ENCODE data around the gene MON2. TPM values are rescaled to one million over a fixed set of nuclear protein-coding genes. Genes with fewer than 3 reads are reported as not detected.

Gene MON2
- total RNA-seq, 1 donor from 2014 or later, result 62.3 TPM

- TF ChIP-seq EZH2phosphoT487 (IDR thresholded peaks at IDR 0.05) (no peak), EZH2 (IDR thresholded peaks at IDR 0.05) (no peak), CTCF (IDR thresholded peaks at IDR 0.05) (no peak)
- Histone ChIP-seq H3F3A (ENCODE audit: low read depth) (peaks cover 5% of the 10 kb centered on the region), H3K36me3 (peaks cover 13% of the 10 kb centered on the region), H3K4me2 (no peak overlapping the region), H3K9ac (no peak overlapping the region), H3K4me1 (no peaks in the 10 kb centered on the region), H3K4me3 (no peak overlapping the region), H3K9me3 (ENCODE audit: low read depth) (no peaks in the 10 kb centered on the region), H2AFZ (replicated peaks) (no peak overlapping the region), H3K79me2 (ENCODE audit: low read depth) (no peaks in the 10 kb centered on the region), H4K20me1 (ENCODE audit: low read depth) (no peaks in the 10 kb centered on the region), H3K27me3 (no peaks in the 10 kb centered on the region), H3K27ac (no peak overlapping the region)
- no peaks in the 10 kb centered on the region for H3K4me1 Mint-ChIP-seq
- H3K27me3 Mint-ChIP-seq (ENCODE audit: insufficient read depth, low read depth), result no peaks in the 10 kb centered on the region
- H3K4me3 Mint-ChIP-seq, result no peak overlapping the region
- peaks cover 8% of the 10 kb centered on the region for H3K36me3 Mint-ChIP-seq
- DNase-seq (ENCODE audit: low spot score), result no peak
- H3K9me3 Mint-ChIP-seq, result no peaks in the 10 kb centered on the region
- no peak overlapping the region for H3K27ac Mint-ChIP-seq
Measured at GRCh38 chr12:62540354-62540753, 73.7 kb downstream of the MON2 start.

GRCh38 chr12:62542814-62543213 is 76.2 kb downstream of the MON2 start:
- H4K20me1 ChIP-seq (ENCODE audit: low read depth), result no peaks in the 10 kb centered on the region
- no peak overlapping the region for H3K27ac ChIP-seq
- H3K4me3 Mint-ChIP-seq, result no peak overlapping the region
- H3K4me2 ChIP-seq, result no peak overlapping the region
- no peak overlapping the region for H3K27ac Mint-ChIP-seq
- peaks cover 5% of the 10 kb centered on the region for H3K36me3 Mint-ChIP-seq
- no peak for TF ChIP-seq CTCF (IDR thresholded peaks at IDR 0.05)
- no peak for TF ChIP-seq EZH2phosphoT487 (IDR thresholded peaks at IDR 0.05)
- no peak for TF ChIP-seq EZH2 (IDR thresholded peaks at IDR 0.05)
- no peak overlapping the region for H3K4me3 ChIP-seq
- H3K4me1 ChIP-seq, result no peaks in the 10 kb centered on the region
- H2AFZ ChIP-seq (replicated peaks), result no peak overlapping the region
- no peaks in the 10 kb centered on the region for H3K9me3 ChIP-seq (ENCODE audit: low read depth)
- no peaks in the 10 kb centered on the region for H3K4me1 Mint-ChIP-seq
- no peaks in the 10 kb centered on the region for H3F3A ChIP-seq (ENCODE audit: low read depth)
- no peaks in the 10 kb centered on the region for H3K27me3 ChIP-seq
- no peaks in the 10 kb centered on the region for H3K79me2 ChIP-seq (ENCODE audit: low read depth)
- H3K9me3 Mint-ChIP-seq, result no peaks in the 10 kb centered on the region
- peaks cover 10% of the 10 kb centered on the region for H3K36me3 ChIP-seq
- H3K27me3 Mint-ChIP-seq (ENCODE audit: insufficient read depth, low read depth), result no peaks in the 10 kb centered on the region
- no peak for DNase-seq (ENCODE audit: low spot score)
- no peak overlapping the region for H3K9ac ChIP-seq

- Histone ChIP-seq H2AFZ (replicated peaks) (no peak overlapping the region), H3F3A (ENCODE audit: low read depth) (no peaks in the 10 kb centered on the region), H3K9ac (no peak overlapping the region), H3K4me2 (no peak overlapping the region), H3K27me3 (no peaks in the 10 kb centered on the region), H3K9me3 (ENCODE audit: low read depth) (no peaks in the 10 kb centered on the region), H4K20me1 (ENCODE audit: low read depth) (no peaks in the 10 kb centered on the region), H3K4me3 (no peak overlapping the region), H3K79me2 (ENCODE audit: low read depth) (no peaks in the 10 kb centered on the region), H3K27ac (no peak overlapping the region), H3K4me1 (no peaks in the 10 kb centered on the region), H3K36me3 (peaks cover 7% of the 10 kb centered on the region)
- Mint-ChIP-seq H3K4me1 (no peaks in the 10 kb centered on the region), H3K36me3 (peaks cover 9% of the 10 kb centered on the region), H3K4me3 (no peak overlapping the region), H3K27me3 (ENCODE audit: insufficient read depth, low read depth) (no peaks in the 10 kb centered on the region), H3K9me3 (no peaks in the 10 kb centered on the region), H3K27ac (no peak overlapping the region)
- DNase-seq (ENCODE audit: low spot score), result no peak
- TF ChIP-seq EZH2phosphoT487 (IDR thresholded peaks at IDR 0.05), result no peak
Measured at GRCh38 chr12:62543324-62543723, 76.7 kb downstream of the MON2 start.

GRCh38 chr12:62543741-62544140 is 77.1 kb downstream of the MON2 start:
- DNase-seq (ENCODE audit: low spot score), result no peak
- H4K20me1 ChIP-seq (ENCODE audit: low read depth), result no peaks in the 10 kb centered on the region
- no peak overlapping the region for H3K27ac Mint-ChIP-seq
- H3K4me2 ChIP-seq, result no peak overlapping the region
- no peaks in the 10 kb centered on the region for H3K79me2 ChIP-seq (ENCODE audit: low read depth)
- H3K4me3 Mint-ChIP-seq, result no peak overlapping the region
- no peaks in the 10 kb centered on the region for H3K4me1 ChIP-seq
- no peaks in the 10 kb centered on the region for H3K9me3 Mint-ChIP-seq
- H3K36me3 ChIP-seq, result peaks cover 3% of the 10 kb centered on the region
- no peak overlapping the region for H3K27ac ChIP-seq
- no peak overlapping the region for H2AFZ ChIP-seq (replicated peaks)
- H3K27me3 ChIP-seq, result no peaks in the 10 kb centered on the region
- no peak overlapping the region for H3K9ac ChIP-seq
- H3K9me3 ChIP-seq (ENCODE audit: low read depth), result no peaks in the 10 kb centered on the region
- H3K27me3 Mint-ChIP-seq (ENCODE audit: insufficient read depth, low read depth), result no peaks in the 10 kb centered on the region
- peaks cover 8% of the 10 kb centered on the region for H3K36me3 Mint-ChIP-seq
- no peaks in the 10 kb centered on the region for H3F3A ChIP-seq (ENCODE audit: low read depth)
- no peaks in the 10 kb centered on the region for H3K4me1 Mint-ChIP-seq
- no peak for TF ChIP-seq EZH2phosphoT487 (IDR thresholded peaks at IDR 0.05)
- no peak for TF ChIP-seq CTCF (IDR thresholded peaks at IDR 0.05)
- H3K4me3 ChIP-seq, result no peak overlapping the region

Measured in neural progenitor cell (in vitro differentiated cells).